H1 (cell line): ENCODE data around the gene HINT1. TPM values are rescaled to one million over a fixed set of nuclear protein-coding genes. Genes with fewer than 3 reads are reported as not detected.
"Not testable (repeated sequence)": the region's sequence is repeated elsewhere in the genome, so short reads cannot be mapped to it uniquely, and the experiment has no call there.

ENCODE experiments used
- CTCF ChIA-PET: fragments of 300-600 bp; sonication (Branson Sonifier 250); formaldehyde crosslinking; loops from one replicate; lab custom pipeline; 2021; ENCODE audit not compliant: partially characterized antibody; lab: Charles Lee
- POLR2A ChIA-PET: fragments of 300-600 bp; sonication (Branson Sonifier 250); formaldehyde crosslinking; loops from one replicate; lab custom pipeline; 2021; ENCODE audit warnings: inconsistent platforms; ENCODE audit not compliant: partially characterized antibody; lab: Charles Lee
- DNase-seq, 2 experiments: peaks; one replicate each; pipeline versions ENCODE4 v3.0.0 to v3.0.0-alpha.2; 2010 to 2022; ENCODE audit warnings: low spot score in 2 of 2, low read depth in 1 of 2, mixed read lengths in 1 of 2
- FAIRE-seq: peaks from 2 replicates; lab custom pipeline; 2011; peaks lifted over from hg19 to GRCh38; lab: Jason Lieb, UNC
- H2AFZ ChIP-seq: 2 replicates; pipeline ENCODE4 v1.8.1; 2012; ENCODE audit warnings: low read length, inconsistent platforms
- H2AK5ac ChIP-seq: 2 replicates; pipeline ENCODE4 v1.6.1; 2013; ENCODE audit warnings: low read depth, low read length
- H2BK120ac ChIP-seq: replicated peaks from 2 replicates; pipeline ENCODE3; 2013; ENCODE audit warnings: low read depth, low read length, inconsistent platforms
- H2BK12ac ChIP-seq: 2 replicates; pipeline ENCODE4 v1.6.1; 2013; ENCODE audit warnings: low read depth, low read length
- H2BK15ac ChIP-seq: 2 replicates; pipeline ENCODE4 v1.6.1; 2013; ENCODE audit warnings: low read length
- H2BK20ac ChIP-seq: 2 replicates; pipeline ENCODE4 v1.6.1; 2013; ENCODE audit warnings: low read length
- H2BK5ac ChIP-seq: 2 replicates; pipeline ENCODE4 v1.6.1; 2013; ENCODE audit warnings: low read depth, low read length
- H3K14ac ChIP-seq: 2 replicates; pipeline ENCODE4 v1.6.1; 2013; ENCODE audit warnings: inconsistent platforms; ENCODE audit not compliant: insufficient read length
- H3K18ac ChIP-seq: 2 replicates; pipeline ENCODE4 v1.6.1; 2013; ENCODE audit warnings: low read length; ENCODE audit errors: extremely low read depth
- H3K23ac ChIP-seq: 2 replicates; pipeline ENCODE4 v1.6.1; 2013; ENCODE audit warnings: inconsistent platforms; ENCODE audit not compliant: insufficient read length
- H3K23me2 ChIP-seq: 2 replicates; pipeline ENCODE4 v1.6.1; 2013; ENCODE audit warnings: low read depth, low read length
- H3K27ac ChIP-seq: 2 replicates; pipeline ENCODE4 v1.6.1; 2011; ENCODE audit warnings: low read depth, low read length, inconsistent platforms
- H3K27me3 ChIP-seq, 4 experiments: replicated peaks in 1 of 4; 1 replicate in 1 of 4; 2 replicates in 3 of 4; pipeline versions ENCODE4 v1.6.1 to v1.8.1; 2011 to 2013; ENCODE audit warnings: low read length in 3 of 4, mild to moderate bottlenecking in 3 of 4, inconsistent platforms in 2 of 4, mixed read lengths in 2 of 4, moderate library complexity in 1 of 4; ENCODE audit not compliant: control insufficient read depth in 3 of 4, insufficient read depth in 3 of 4; ENCODE audit errors: extremely low read depth in 1 of 4
- H3K36me3 ChIP-seq, 4 experiments: 2 replicates each; pipeline versions ENCODE4 v1.6.1 to v1.8.1; 2011 to 2013; ENCODE audit warnings: mild to moderate bottlenecking in 4 of 4, low read length in 3 of 4, moderate library complexity in 2 of 4, control low read depth in 1 of 4, inconsistent platforms in 1 of 4; ENCODE audit not compliant: insufficient read depth in 4 of 4, control insufficient read depth in 2 of 4
- H3K4ac ChIP-seq: replicated peaks from 2 replicates; pipeline ENCODE3; 2013; ENCODE audit warnings: low read length, low read depth, mixed read lengths, inconsistent platforms; ENCODE audit not compliant: insufficient read length
- H3K4me1 ChIP-seq, 4 experiments: replicated peaks in 1 of 4; 1 replicate in 1 of 4; 2 replicates in 3 of 4; pipeline versions ENCODE4 v1.6.1 to v1.8.1; 2011 to 2013; ENCODE audit warnings: low read length in 3 of 4, inconsistent platforms in 2 of 4, mixed read lengths in 1 of 4; ENCODE audit not compliant: insufficient read depth in 4 of 4, control insufficient read depth in 3 of 4
- H3K4me2 ChIP-seq, 2 experiments: 2 replicates each; pipeline versions ENCODE4 v1.6.1 to v1.8.1; 2011 to 2013; ENCODE audit warnings: low read depth in 2 of 2, low read length in 2 of 2, control low read depth in 1 of 2, inconsistent platforms in 1 of 2, mild to moderate bottlenecking in 1 of 2; ENCODE audit not compliant: insufficient read depth in 1 of 2
- H3K4me3 ChIP-seq, 4 experiments: fragments of 200-600, 300-600 bp in 1 of 4; sonication (generic), shearing (Covaris generic), sonication (Bioruptor Twin) in 1 of 4; 2 replicates each; pipeline versions ENCODE4 v1.5.1 to v1.8.1; 2011 to 2016; ENCODE audit warnings: low read length in 4 of 4, low read depth in 3 of 4, control low read depth in 2 of 4, inconsistent platforms in 2 of 4, mild to moderate bottlenecking in 2 of 4, mixed read lengths in 1 of 4, moderate library complexity in 1 of 4; ENCODE audit not compliant: insufficient read depth in 2 of 4; ENCODE audit errors: extremely low read depth in 1 of 4
- H3K56ac ChIP-seq: replicated peaks from 2 replicates; pipeline ENCODE3; 2013; ENCODE audit warnings: low read depth, mild to moderate bottlenecking, mixed read lengths, low read length, inconsistent platforms; ENCODE audit not compliant: insufficient read length
- H3K79me1 ChIP-seq: 2 replicates; pipeline ENCODE4 v1.6.1; 2013; ENCODE audit warnings: low read depth, low read length, control low read depth
- H3K79me2 ChIP-seq, 2 experiments: 2 replicates each; pipeline versions ENCODE4 v1.6.1 to v1.8.1; 2012 to 2013; ENCODE audit warnings: low read length in 2 of 2, mild to moderate bottlenecking in 2 of 2, inconsistent platforms in 1 of 2; ENCODE audit not compliant: insufficient read depth in 2 of 2, control insufficient read depth in 1 of 2
- H3K9ac ChIP-seq, 4 experiments: replicated peaks in 1 of 4; 1 replicate in 1 of 4; 2 replicates in 3 of 4; pipeline versions ENCODE4 v1.6.1 to v1.8.1; 2011 to 2013; ENCODE audit warnings: low read depth in 3 of 4, low read length in 3 of 4, control low read depth in 2 of 4, mild to moderate bottlenecking in 2 of 4, moderate library complexity in 2 of 4, inconsistent platforms in 1 of 4; ENCODE audit errors: extremely low read depth in 1 of 4
- H3K9me3 ChIP-seq, 2 experiments: 2 replicates each; pipeline versions ENCODE4 v1.6.1 to v1.8.1; 2012 to 2013; ENCODE audit warnings: mild to moderate bottlenecking in 2 of 2, moderate library complexity in 2 of 2, control low read depth in 1 of 2, inconsistent platforms in 1 of 2, low read depth in 1 of 2, low read length in 1 of 2, mixed read lengths in 1 of 2; ENCODE audit not compliant: insufficient read depth in 2 of 2
- H4K20me1 ChIP-seq, 2 experiments: replicated peaks in 1 of 2; 2 replicates each; pipeline versions ENCODE3 to v1.8.1; 2011 to 2013; ENCODE audit warnings: inconsistent platforms in 2 of 2, low read length in 2 of 2, mild to moderate bottlenecking in 1 of 2; ENCODE audit not compliant: insufficient read depth in 2 of 2, control insufficient read depth in 1 of 2
- H4K5ac ChIP-seq: 2 replicates; pipeline ENCODE4 v1.6.1; 2013; ENCODE audit warnings: low read length, low read depth, mixed read lengths, inconsistent platforms; ENCODE audit not compliant: insufficient read length
- H4K8ac ChIP-seq: 2 replicates; pipeline ENCODE4 v1.8.0; 2013; ENCODE audit warnings: mild to moderate bottlenecking, moderate library complexity, low read length, inconsistent platforms; ENCODE audit not compliant: insufficient read depth; ENCODE audit errors: extremely low read depth
- H4K91ac ChIP-seq: replicated peaks from 2 replicates; pipeline ENCODE3; 2013; ENCODE audit warnings: low read length, mixed read lengths, inconsistent platforms; ENCODE audit not compliant: insufficient read length
- WGBS, 2 experiments: shearing (Covaris generic) in 1 of 2; methylation state at CpG; one replicate each; pipeline versions ENCODE4 v1.1.6 to v1.1.7; 2013 to 2015; ENCODE audit warnings: low lambda C conversion rate in 2 of 2, mixed read lengths in 2 of 2, inconsistent platforms in 1 of 2, low coverage in 1 of 2, missing lambda C conversion rate in 1 of 2; ENCODE audit not compliant: insufficient replicate concordance in 2 of 2, insufficient coverage in 1 of 2, insufficient read length in 1 of 2; ENCODE audit errors: extremely low coverage in 1 of 2, missing lambda C conversion rate in 1 of 2; 5-methylcytosine and 5-hydroxymethylcytosine counted together
- polyA plus RNA-seq, 7 experiments: library from polyadenylated mRNA; depleted of rRNA in 3 of 7; stranded (reverse) in 5 of 7; unstranded in 2 of 7; fragments of >200 nt in 5 of 7; fragments of 200-250 nt in 2 of 7; gene quantifications; 1 replicate in 5 of 7; 2 replicates in 1 of 7; 4 replicates in 1 of 7; pipeline versions ENCODE4 v1.2.1 to v1.2.3, GENCODE V29; 2011 to 2013; ENCODE audit warnings: missing spikeins in 2 of 7, mixed read lengths in 2 of 7
- total RNA-seq: library from RNA; stranded (reverse); fragmentation: NEBNext Ultra II Directional; extraction: Animal tissue kit (Norgen Biotek cat#: 25700); gene quantifications from 2 replicates; pipeline ENCODE4 v1.2.1, GENCODE V29; 2021

The HINT1 gene
- total and polyA plus RNA-seq, 2 of the 8 experiments (the other 6 are each of a cell fraction or from before 2014, with no cell fraction given): 230 to 479 TPM

GRCh38 chr5:131193897-131194296 lies 28.8 kb upstream of the HINT1 start:
- H3K4ac ChIP-seq, H4K5ac ChIP-seq, H2AK5ac ChIP-seq, H3K4me3 ChIP-seq, H2BK12ac ChIP-seq, CTCF ChIA-PET, H4K8ac ChIP-seq, H2BK5ac ChIP-seq, H2AFZ ChIP-seq, H2BK120ac ChIP-seq, H3K27ac ChIP-seq, DNase-seq, H4K20me1 ChIP-seq, H2BK15ac ChIP-seq, H3K18ac ChIP-seq, H3K23me2 ChIP-seq, H3K27me3 ChIP-seq, H3K4me2 ChIP-seq, H3K36me3 ChIP-seq, H3K4me1 ChIP-seq, H3K23ac ChIP-seq, H2BK20ac ChIP-seq, H4K91ac ChIP-seq, FAIRE-seq, H3K56ac ChIP-seq, H3K9ac ChIP-seq, H3K79me2 ChIP-seq, H3K14ac ChIP-seq, H3K9me3 ChIP-seq, H3K79me1 ChIP-seq, POLR2A ChIA-PET: not testable (repeated sequence)
- 96% methylated on average over 7 of the region's 7 CpGs; no CpG with 5 or more reads in 1 of the 2 experiments for WGBS, 2 experiments
